HCT116 (cell line): ENCODE data around the gene MRPL58. TPM values are rescaled to one million over a fixed set of nuclear protein-coding genes. Genes with fewer than 3 reads are reported as not detected.
A peak's percentile ranks its signal among the peaks of the same experiment; 100 is the strongest.

Experiments used
- ATAC-seq: fragments of 200-7000 bp; cut with Tn5 transposase; 2 replicates; pipeline ENCODE4 v1.9.1; 2020; ENCODE audit warnings: mild to moderate bottlenecking, moderate library complexity
- BruUV-seq: library from RNA; stranded (reverse); fragments of 400-500 nt; replicated peaks from 2 replicates; lab custom pipeline; 2021; lab: Mats Ljungman, UMichigan
- CTCF ChIA-PET: fragments of 300-600 bp; sonication (Branson Sonifier 250); formaldehyde crosslinking; loops from one replicate; lab custom pipeline; 2021; ENCODE audit warnings: antibody characterized with exemption; lab: Charles Lee
- POLR2A ChIA-PET: fragments of 300-600, 350-600 bp; sonication (Branson Sonifier 250); formaldehyde crosslinking; loops from one replicate; lab custom pipeline; 2021; ENCODE audit warnings: antibody characterized with exemption; lab: Charles Lee
- RAD21 ChIA-PET, 2 experiments: fragments of 300-600 bp; sonication (Branson Sonifier 250); formaldehyde crosslinking; loops; one replicate each; lab custom pipeline; 2023; ENCODE audit warnings: low total read pairs in 2 of 2; ENCODE audit not compliant: uncharacterized antibody in 2 of 2, unreplicated experiment in 2 of 2, low non-redundant PET in 1 of 2; lab: Charles Lee
- DNase-seq: peaks from one replicate; pipeline ENCODE4 v3.0.0-alpha.2; 2010; ENCODE audit warnings: low read depth, low spot score
- H2AFZ ChIP-seq: fragments of 200-600 bp; shearing (Covaris generic), sonication (generic); 2 replicates; pipeline ENCODE4 v1.6.1; 2017; ENCODE audit warnings: low read depth, mixed run types, mixed read lengths, antibody characterized with exemption, low read length; ENCODE audit not compliant: poor library complexity, severe bottlenecking
- H3K27ac ChIP-seq: 2 replicates; pipeline ENCODE4 v1.5.1; 2012; ENCODE audit warnings: low read depth, low read length
- H3K27me3 ChIP-seq: fragments of 200-600 bp; sonication (generic); 2 replicates; pipeline ENCODE4 v1.6.1; 2016; ENCODE audit warnings: mixed run types, low read length, mixed read lengths; ENCODE audit not compliant: insufficient read depth
- H3K36me3 ChIP-seq, 2 experiments: fragments of 200-500 bp in 1 of 2; fragments of 200-600 bp in 1 of 2; sonication (Bioruptor generic) in 1 of 2; sonication (generic) in 1 of 2; 2 replicates each; pipeline versions ENCODE4 v1.5.1 to v1.6.1; 2014 to 2016; ENCODE audit warnings: low read length in 2 of 2, inconsistent platforms in 1 of 2, mixed read lengths in 1 of 2, mixed run types in 1 of 2; ENCODE audit not compliant: insufficient read depth in 2 of 2, control insufficient read depth in 1 of 2
- H3K4me1 ChIP-seq, 2 experiments: fragments of 200-600 bp in 1 of 2; sonication (generic) in 1 of 2; 2 replicates each; pipeline versions ENCODE4 v1.5.1 to v1.6.1; 2012 to 2017; ENCODE audit warnings: low read length in 2 of 2, inconsistent platforms in 1 of 2, mild to moderate bottlenecking in 1 of 2, mixed read lengths in 1 of 2, mixed run types in 1 of 2, moderate library complexity in 1 of 2; ENCODE audit not compliant: insufficient read depth in 2 of 2, control insufficient read depth in 1 of 2
- H3K4me2 ChIP-seq: fragments of 200-600 bp; sonication (generic); 2 replicates; pipeline ENCODE4 v1.6.1; 2017; ENCODE audit warnings: mixed run types, low read length, mixed read lengths
- H3K4me3 ChIP-seq, 2 experiments: fragments of 200-600 bp in 1 of 2; sonication (generic) in 1 of 2; replicated peaks in 1 of 2; 2 replicates each; pipeline ENCODE4 v1.5.1; 2011 to 2016; ENCODE audit warnings: low read length in 2 of 2, control low read depth in 1 of 2, low read depth in 1 of 2, mild to moderate bottlenecking in 1 of 2, mixed read lengths in 1 of 2, mixed run types in 1 of 2
- H3K79me2 ChIP-seq: fragments of 200-600 bp; sonication (generic); 2 replicates; pipeline ENCODE4 v1.6.1; 2017; ENCODE audit warnings: mild to moderate bottlenecking, mixed run types, low read length, moderate library complexity, mixed read lengths; ENCODE audit not compliant: insufficient read depth
- H3K9ac ChIP-seq: fragments of 200-600 bp; sonication (generic); 2 replicates; pipeline ENCODE4 v1.6.1; 2016; ENCODE audit warnings: low read length, mixed read lengths
- H3K9me2 ChIP-seq: fragments of 200-600 bp; sonication (generic), shearing (Covaris generic); 2 replicates; pipeline ENCODE4 v1.6.1; 2017; ENCODE audit warnings: mixed run types, mild to moderate bottlenecking, moderate library complexity; ENCODE audit not compliant: insufficient read depth
- H3K9me3 ChIP-seq, 2 experiments: fragments of 200-500 bp in 1 of 2; fragments of 200-600 bp in 1 of 2; sonication (Bioruptor generic) in 1 of 2; sonication (generic) in 1 of 2; 2 replicates each; pipeline ENCODE4 v1.6.1; 2014 to 2017; ENCODE audit warnings: low read length in 2 of 2, mixed read lengths in 2 of 2, inconsistent platforms in 1 of 2, low read depth in 1 of 2, mild to moderate bottlenecking in 1 of 2, mixed run types in 1 of 2, moderate library complexity in 1 of 2; ENCODE audit not compliant: control insufficient read depth in 1 of 2, insufficient read depth in 1 of 2
- H4K20me1 ChIP-seq: fragments of 200-600 bp; sonication (generic), shearing (Covaris generic); 2 replicates; pipeline ENCODE4 v1.6.1; 2017; ENCODE audit warnings: mixed run types, mild to moderate bottlenecking, moderate library complexity; ENCODE audit not compliant: insufficient read depth
- CBX3 ChIP-seq: IDR thresholded peaks from 2 replicates; pipeline ENCODE4 v1.6.1; 2012; ENCODE audit warnings: low read depth
- CTCF ChIP-seq, 3 experiments: fragments of 200-600 bp in 1 of 3; sonication (generic) in 1 of 3; IDR thresholded peaks in 2 of 3; conservative IDR thresholded peaks in 1 of 3; 2 replicates each; pipeline ENCODE4 v1.5.1; 2012 to 2017; ENCODE audit warnings: low read depth in 2 of 3, low read length in 2 of 3, antibody characterized with exemption in 1 of 3, borderline replicate concordance in 1 of 3, control low read depth in 1 of 3, mild to moderate bottlenecking in 1 of 3, mixed read lengths in 1 of 3, mixed run types in 1 of 3, moderate library complexity in 1 of 3; ENCODE audit not compliant: insufficient read depth in 1 of 3
- FOSL1 ChIP-seq: IDR thresholded peaks from 2 replicates; pipeline ENCODE4 v1.6.1; 2012; ENCODE audit warnings: low read depth
- POLR2A ChIP-seq: IDR thresholded peaks from 2 replicates; pipeline ENCODE4 v1.7.0; 2011; ENCODE audit warnings: borderline replicate concordance; ENCODE audit not compliant: insufficient read depth, insufficient read length; ENCODE audit errors: extremely low read depth
- POLR2AphosphoS5 ChIP-seq: IDR thresholded peaks from 2 replicates; pipeline ENCODE4 v1.6.1; 2011; ENCODE audit warnings: mild to moderate bottlenecking, low read depth, low read length, moderate library complexity
- RAD21 ChIP-seq: IDR thresholded peaks from 2 replicates; pipeline ENCODE4 v1.6.1; 2012; ENCODE audit warnings: low read depth, mild to moderate bottlenecking
- intact Hi-C: fragments of 100-400 bp; cut with micrococcal nuclease; formaldehyde crosslinking; loops from 2 replicates; pipeline ENCODE4 v1.10.0; 2022
- total RNA-seq: library from RNA; stranded (reverse); gene quantifications from one replicate; pipeline ENCODE4 v1.2.1, GENCODE V29; 2021; ENCODE audit not compliant: unreplicated experiment
- TF ChIP-seq, protein P1 (sequence below): IDR thresholded peaks from 2 replicates; pipeline ENCODE4 v1.6.1; 2012

Gene MRPL58
- total RNA-seq, 1 experiment from 2014 or later: 80.5 TPM

GRCh38 chr17:75006653-75007052 lies 5.8 kb upstream of the MRPL58 start:
- Histone ChIP-seq H3K9me3 (no peaks in the 10 kb centered on the region), H3K27ac (no peak overlapping the region), H3K36me3 (peaks cover 4 to 15% of the 10 kb centered on the region in 2 experiments; a peak in 2 of 4 replicates), H3K79me2 (no peaks in the 10 kb centered on the region), H3K9me2 (no peaks in the 10 kb centered on the region), H3K4me2 (no peak overlapping the region), H2AFZ (no peak overlapping the region), H3K4me3 (no peak overlapping the region), H3K9ac (no peak overlapping the region), H3K4me1 (peaks cover under 1 to 5% of the 10 kb centered on the region in 2 experiments; a peak in 2 of 4 replicates), H4K20me1 (no peaks in the 10 kb centered on the region), H3K27me3 (no peaks in the 10 kb centered on the region)
- ATAC-seq (peak; percentile 52), DNase-seq (no peak)
- intact Hi-C loops: loop anchor here (1.0 kb wide), 1 partner anchor 45 kb away; no protein-coding TSS in a partner anchor
- no TSS peak for BruUV-seq
- ChIA-PET CTCF (interaction anchor here (4.0 kb wide), 1 partner anchor 45 kb away, joined by 32 read pairs; no protein-coding TSS in a partner anchor), POLR2A (interaction anchor here (1.0 kb wide), 1 partner anchor 45 kb away, joined by 4 read pairs; no protein-coding TSS in a partner anchor), RAD21 (interaction anchor here (0.8 to 1.0 kb wide), 2 partner anchors 45 kb away, joined by 3 read pairs; no protein-coding TSS in a partner anchor)
- peak; percentile 69 for TF ChIP-seq RAD21
- TF ChIP-seq CTCF (IDR thresholded peaks at IDR 0.05 in 2 of 3, conservative IDR thresholded peaks at IDR 0.05 in 1 of 3; ENCODE audit: borderline replicate concordance in 1 of 3, insufficient read depth in 1 of 3, low read depth in 2 of 3, low read length in 2 of 3): peak in 1 of 3 experiments; percentile 47; a peak in 1 of 6 replicates
- no peak for TF ChIP-seq CBX3

GRCh38 chr17:75008373-75008772 lies 4.1 kb upstream of the MRPL58 start:
- no peak overlapping the region for H2AFZ ChIP-seq
- peaks cover 8% of the 10 kb centered on the region for H3K79me2 ChIP-seq
- H3K36me3 ChIP-seq: peaks cover 0 to 2% of the 10 kb centered on the region in 2 experiments; a peak in 1 of 4 replicates
- H3K4me3 ChIP-seq: no peak overlapping the region
- no peaks in the 10 kb centered on the region for H3K9me3 ChIP-seq
- H3K4me1 ChIP-seq: peaks cover 4 to 13% of the 10 kb centered on the region in 2 experiments; a peak in 3 of 4 replicates
- ChIA-PET CTCF (interaction anchor here (1.4 to 4.0 kb wide), 2 partner anchors 47 kb away, joined by 8 to 32 read pairs; no protein-coding TSS in a partner anchor), RAD21 (interaction anchor here in 1 of 2 experiments (0.7 kb wide), 1 partner anchor 46 kb away, joined by 3 read pairs; no protein-coding TSS in a partner anchor)
- intact Hi-C loops: no loop called here
- no peaks in the 10 kb centered on the region for H3K27me3 ChIP-seq
- H3K9me2 ChIP-seq: no peaks in the 10 kb centered on the region
- no peak overlapping the region for H3K4me2 ChIP-seq
- no TSS peak for BruUV-seq
- H3K27ac ChIP-seq: no peak overlapping the region
- no peaks in the 10 kb centered on the region for H4K20me1 ChIP-seq
- H3K9ac ChIP-seq: no peak overlapping the region
- TF ChIP-seq FOSL1: no peak
- no peak for TF ChIP-seq POLR2AphosphoS5
- TF ChIP-seq POLR2A: no peak
- TF ChIP-seq, protein P1, sequence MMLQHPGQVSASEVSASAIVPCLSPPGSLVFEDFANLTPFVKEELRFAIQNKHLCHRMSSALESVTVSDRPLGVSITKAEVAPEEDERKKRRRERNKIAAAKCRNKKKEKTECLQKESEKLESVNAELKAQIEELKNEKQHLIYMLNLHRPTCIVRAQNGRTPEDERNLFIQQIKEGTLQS: no peak
- TF ChIP-seq, all 23 proteins: peak for 0
- ATAC-seq: no peak
- POLR2A ChIA-PET: no interaction called here
- DNase-seq: no peak
